SU-DHL-6 (cell line): ENCODE data around the gene CPT1B.

Experiments
- CTCF ChIP-seq: fragments of 200-600 bp; sonication (generic); IDR thresholded peaks from one replicate; pipeline ENCODE4 v1.5.1; 2017; ENCODE audit warnings: antibody characterized with exemption, mild to moderate bottlenecking, low read length, moderate library complexity; ENCODE audit not compliant: insufficient read depth, poor library complexity, severe bottlenecking
- EZH2phosphoT487 ChIP-seq: fragments of 200-600 bp; sonication (generic), shearing (Covaris generic); conservative IDR thresholded peaks from 2 replicates; pipeline ENCODE4 v1.6.1; 2018; ENCODE audit warnings: mild to moderate bottlenecking, antibody characterized with exemption, low read length, moderate library complexity, mixed read lengths

GRCh38 chr22:50605613-50606074 is 27.4 kb upstream of the CPT1B start:
- TF ChIP-seq CTCF (no peak), EZH2phosphoT487 (no peak)
